Right lobe of liver (tissue), 4 donors: Measurements from ENCODE around the gene SDK1.

ENCODE experiments used
- POLR2A ChIP-seq: fragments of 450-650 bp; IDR thresholded peaks from one replicate; pipeline ENCODE4 v1.6.1; 2017; ENCODE audit warnings: antibody characterized with exemption, mild to moderate bottlenecking
- TF ChIP-seq, protein P1 (sequence below), 4 donors: fragments of 200-600 bp in 3 of 4; fragments of 450-650 bp in 1 of 4; IDR thresholded peaks; one replicate each; pipeline versions ENCODE4 v1.5.1 to v1.8.0; 2016 to 2022; ENCODE audit warnings: antibody characterized with exemption in 4 of 4, mild to moderate bottlenecking in 2 of 4
- donor health status: DM: no; HTN: no; CAD: no.
- donor health status: DM: no; HTN: no; CAD: no.
- donor health status: DM: no; HTN: yes; CAD: no.

DNA sequence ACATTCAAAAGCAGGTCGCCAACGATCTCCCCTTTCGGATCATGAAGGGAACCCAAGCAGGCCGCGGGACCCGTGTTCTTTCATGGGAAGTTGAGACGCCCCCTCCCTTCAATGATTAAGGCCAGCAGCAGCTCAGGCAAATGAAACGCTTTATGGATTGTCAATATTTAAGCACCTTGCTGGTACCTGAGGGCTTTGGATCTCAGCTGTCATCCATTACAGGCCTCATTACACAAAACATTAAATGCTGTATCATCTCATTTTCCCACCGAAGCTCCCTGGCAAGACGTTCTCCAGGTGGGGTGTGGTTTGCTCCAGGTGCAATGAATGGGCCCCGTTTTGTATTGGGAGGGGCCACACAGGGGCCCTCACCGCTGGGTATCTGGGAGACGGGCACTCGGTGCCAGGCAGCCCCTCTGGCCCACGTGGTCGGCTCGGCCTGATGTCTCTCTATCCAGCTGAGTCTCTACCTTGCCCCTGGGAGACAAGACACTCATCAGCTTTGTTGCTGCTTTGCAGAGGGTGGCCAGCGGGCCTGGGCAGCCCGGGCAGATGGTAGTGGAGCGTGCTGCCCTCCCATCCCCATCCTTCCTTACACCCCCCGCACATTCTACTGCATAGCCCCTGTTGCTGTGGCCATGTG lies 925.0 kb downstream of the SDK1 start:
- TF ChIP-seq, protein P1, sequence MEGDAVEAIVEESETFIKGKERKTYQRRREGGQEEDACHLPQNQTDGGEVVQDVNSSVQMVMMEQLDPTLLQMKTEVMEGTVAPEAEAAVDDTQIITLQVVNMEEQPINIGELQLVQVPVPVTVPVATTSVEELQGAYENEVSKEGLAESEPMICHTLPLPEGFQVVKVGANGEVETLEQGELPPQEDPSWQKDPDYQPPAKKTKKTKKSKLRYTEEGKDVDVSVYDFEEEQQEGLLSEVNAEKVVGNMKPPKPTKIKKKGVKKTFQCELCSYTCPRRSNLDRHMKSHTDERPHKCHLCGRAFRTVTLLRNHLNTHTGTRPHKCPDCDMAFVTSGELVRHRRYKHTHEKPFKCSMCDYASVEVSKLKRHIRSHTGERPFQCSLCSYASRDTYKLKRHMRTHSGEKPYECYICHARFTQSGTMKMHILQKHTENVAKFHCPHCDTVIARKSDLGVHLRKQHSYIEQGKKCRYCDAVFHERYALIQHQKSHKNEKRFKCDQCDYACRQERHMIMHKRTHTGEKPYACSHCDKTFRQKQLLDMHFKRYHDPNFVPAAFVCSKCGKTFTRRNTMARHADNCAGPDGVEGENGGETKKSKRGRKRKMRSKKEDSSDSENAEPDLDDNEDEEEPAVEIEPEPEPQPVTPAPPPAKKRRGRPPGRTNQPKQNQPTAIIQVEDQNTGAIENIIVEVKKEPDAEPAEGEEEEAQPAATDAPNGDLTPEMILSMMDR (IDR thresholded peaks at IDR 0.05) = no peak
- TF ChIP-seq POLR2A = no peak
